IMR-90 (cell line): ENCODE data around the gene TSPAN19. TPM values are rescaled to one million over a fixed set of nuclear protein-coding genes. Genes with fewer than 3 reads are reported as not detected.

Experiments
- ATAC-seq: fragments of 200-7000 bp; cut with Tn5 transposase; 2 replicates; pipeline ENCODE4 v1.9.1; 2020; ENCODE audit warnings: low read depth, mild to moderate bottlenecking, moderate library complexity
- BruUV-seq: library from RNA; stranded (reverse); fragments of 400-500 nt; replicated peaks from 2 replicates; lab custom pipeline; 2021; lab: Mats Ljungman, UMichigan
- CTCF ChIA-PET: fragments of 300-600 bp; formaldehyde crosslinking; extraction: SDS; loops from one replicate; lab custom pipeline; 2021; ENCODE audit warnings: antibody characterized with exemption; lab: Yijun Ruan, JAX
- POLR2A ChIA-PET: fragments of 300-600 bp; sonication (Branson Sonifier 250); formaldehyde crosslinking; loops from one replicate; lab custom pipeline; 2022; ENCODE audit warnings: antibody characterized with exemption; ENCODE audit not compliant: unreplicated experiment; lab: Charles Lee
- DNase-seq: peaks from one replicate; pipeline ENCODE4 v3.0.0; 2013
- H2AFZ ChIP-seq: replicated peaks from 2 replicates; pipeline ENCODE3; 2013; ENCODE audit warnings: low read length, mild to moderate bottlenecking; ENCODE audit not compliant: poor library complexity
- H2AK5ac ChIP-seq: 2 replicates; pipeline ENCODE4 v1.6.1; 2013; ENCODE audit warnings: low read depth, low read length, inconsistent platforms
- H2AK9ac ChIP-seq: replicated peaks from 2 replicates; pipeline ENCODE3; 2013; ENCODE audit warnings: mild to moderate bottlenecking, low read depth, low read length, moderate library complexity; ENCODE audit not compliant: poor library complexity
- H2BK120ac ChIP-seq: 2 replicates; pipeline ENCODE4 v1.6.1; 2013; ENCODE audit warnings: low read depth, low read length, inconsistent platforms
- H2BK15ac ChIP-seq: 3 replicates; pipeline ENCODE4 v1.6.1; 2013; ENCODE audit warnings: low read depth, low read length, inconsistent platforms
- H2BK20ac ChIP-seq: 2 replicates; pipeline ENCODE4 v1.6.1; 2013; ENCODE audit warnings: low read depth, mild to moderate bottlenecking, inconsistent platforms, low read length, moderate library complexity
- H2BK5ac ChIP-seq: 2 replicates; pipeline ENCODE4 v1.6.1; 2013; ENCODE audit warnings: mild to moderate bottlenecking, low read depth, low read length, inconsistent platforms; ENCODE audit not compliant: poor library complexity, severe bottlenecking
- H3K14ac ChIP-seq: replicated peaks from 2 replicates; pipeline ENCODE4 v1.6.1; 2013; ENCODE audit warnings: low read depth, low read length, inconsistent platforms
- H3K18ac ChIP-seq: 2 replicates; pipeline ENCODE4 v1.6.1; 2013; ENCODE audit warnings: low read depth, low read length, control low read depth
- H3K23ac ChIP-seq: 2 replicates; pipeline ENCODE4 v1.6.1; 2013; ENCODE audit warnings: low read depth, low read length, inconsistent platforms
- H3K27ac ChIP-seq: 2 replicates; pipeline ENCODE4 v1.5.1; 2013; ENCODE audit warnings: mild to moderate bottlenecking, control low read depth, low read length; ENCODE audit not compliant: insufficient read depth
- H3K27me3 ChIP-seq: 2 replicates; pipeline ENCODE4 v1.6.1; 2013; ENCODE audit warnings: low read length; ENCODE audit not compliant: control insufficient read depth, insufficient read depth
- H3K36me3 ChIP-seq: 2 replicates; pipeline ENCODE4 v1.6.1; 2013; ENCODE audit warnings: low read length, mixed read lengths; ENCODE audit not compliant: control insufficient read depth, insufficient read depth
- H3K4ac ChIP-seq: 2 replicates; pipeline ENCODE4 v1.6.1; 2013; ENCODE audit warnings: low read depth, low read length, inconsistent platforms
- H3K4me1 ChIP-seq: 2 replicates; pipeline ENCODE4 v1.6.1; 2013; ENCODE audit warnings: low read length, mixed read lengths; ENCODE audit not compliant: control insufficient read depth, insufficient read depth
- H3K4me2 ChIP-seq: 2 replicates; pipeline ENCODE4 v1.6.1; 2013; ENCODE audit warnings: low read depth, mild to moderate bottlenecking, control low read depth, low read length, moderate library complexity
- H3K4me3 ChIP-seq: 2 replicates; pipeline ENCODE4 v1.5.1; 2013; ENCODE audit warnings: low read depth, mild to moderate bottlenecking, control low read depth, low read length, moderate library complexity; ENCODE audit not compliant: insufficient read depth
- H3K56ac ChIP-seq: 2 replicates; pipeline ENCODE4 v1.6.1; 2013; ENCODE audit warnings: low read length, inconsistent platforms; ENCODE audit not compliant: insufficient read depth; ENCODE audit errors: extremely low read depth
- H3K79me1 ChIP-seq, 2 experiments: 2 replicates each; pipeline ENCODE4 v1.6.1; 2013; ENCODE audit warnings: low read length in 2 of 2, inconsistent platforms in 1 of 2, low read depth in 1 of 2
- H3K9ac ChIP-seq: 2 replicates; pipeline ENCODE4 v1.6.1; 2013; ENCODE audit warnings: low read depth, low read length, control low read depth
- H3K9me1 ChIP-seq: 2 replicates; pipeline ENCODE4 v1.6.1; 2013; ENCODE audit warnings: low read length, inconsistent platforms; ENCODE audit not compliant: insufficient read depth
- H3K9me3 ChIP-seq: 2 replicates; pipeline ENCODE4 v1.6.1; 2013; ENCODE audit warnings: low read length; ENCODE audit not compliant: control insufficient read depth, insufficient read depth
- H4K20me1 ChIP-seq: 2 replicates; pipeline ENCODE4 v1.6.1; 2013; ENCODE audit warnings: low read length, inconsistent platforms; ENCODE audit not compliant: insufficient read depth
- H4K5ac ChIP-seq: 2 replicates; pipeline ENCODE4 v1.6.1; 2013; ENCODE audit warnings: mild to moderate bottlenecking, low read depth, low read length, control low read depth
- H4K8ac ChIP-seq, 2 experiments: 2 replicates each; pipeline ENCODE4 v1.6.1; 2013; ENCODE audit warnings: low read depth in 2 of 2, low read length in 2 of 2, control low read depth in 1 of 2, inconsistent platforms in 1 of 2
- H4K91ac ChIP-seq: 2 replicates; pipeline ENCODE4 v1.6.1; 2013; ENCODE audit warnings: low read depth, low read length, inconsistent platforms; ENCODE audit not compliant: insufficient read depth
- BHLHE40 ChIP-seq: fragments of 150-350 bp; IDR thresholded peaks from 2 replicates; pipeline ENCODE4 v1.6.1; 2016; ENCODE audit warnings: mild to moderate bottlenecking, low read depth, low read length
- CEBPB ChIP-seq: IDR thresholded peaks from 2 replicates; pipeline ENCODE4 v1.6.1; 2012; ENCODE audit warnings: low read depth, low read length, improper control_type of control experiment
- CHD1 ChIP-seq: IDR thresholded peaks from 2 replicates; pipeline ENCODE4 v1.6.1; 2012; ENCODE audit warnings: low read depth, low read length, improper control_type of control experiment
- FOS ChIP-seq: fragments of 150-350 bp; IDR thresholded peaks from 2 replicates; pipeline ENCODE4 v1.6.1; 2016; ENCODE audit warnings: low read depth, low read length
- MAZ ChIP-seq: IDR thresholded peaks from 2 replicates; pipeline ENCODE4 v1.6.1; 2012; ENCODE audit warnings: low read depth, mild to moderate bottlenecking, low read length, improper control_type of control experiment, moderate library complexity, borderline replicate concordance
- MXI1 ChIP-seq: IDR thresholded peaks from 2 replicates; pipeline ENCODE4 v1.6.1; 2012; ENCODE audit warnings: low read depth, mild to moderate bottlenecking, low read length, moderate library complexity, borderline replicate concordance
- NFE2L2 ChIP-seq: fragments of 150-350 bp; IDR thresholded peaks from 2 replicates; pipeline ENCODE4 v1.6.1; 2016; ENCODE audit warnings: low read depth, mild to moderate bottlenecking, low read length
- POLR2A ChIP-seq: IDR thresholded peaks from 2 replicates; pipeline ENCODE4 v1.6.1; 2012; ENCODE audit warnings: mild to moderate bottlenecking, low read depth, low read length
- RAD21 ChIP-seq: IDR thresholded peaks from 2 replicates; pipeline ENCODE4 v1.6.1; 2012; ENCODE audit warnings: low read length, improper control_type of control experiment
- RCOR1 ChIP-seq: IDR thresholded peaks from 2 replicates; pipeline ENCODE4 v1.6.1; 2012; ENCODE audit warnings: mild to moderate bottlenecking, low read length, improper control_type of control experiment; ENCODE audit not compliant: insufficient replicate concordance
- RFX5 ChIP-seq: IDR thresholded peaks from 2 replicates; pipeline ENCODE4 v1.8.0; 2012; ENCODE audit warnings: low read depth, mild to moderate bottlenecking, low read length, moderate library complexity
- SMC3 ChIP-seq: fragments of 150-350 bp; IDR thresholded peaks from 2 replicates; pipeline ENCODE4 v1.6.1; 2016; ENCODE audit warnings: low read depth, mild to moderate bottlenecking, antibody characterized with exemption, low read length, moderate library complexity
- WGBS, 2 experiments: methylation state at CpG; one replicate each; pipeline versions ENCODE4 v1.1.5 to v1.1.7; 2013; ENCODE audit warnings: missing lambda C conversion rate in 2 of 2; ENCODE audit not compliant: insufficient read length in 1 of 2; ENCODE audit errors: extremely low coverage in 2 of 2; 5-methylcytosine and 5-hydroxymethylcytosine counted together
- dilution Hi-C: fragments of 300-500 bp; cut with HindIII; formaldehyde crosslinking; loops from one replicate; pipeline ENCODE4 v1.14.3; 2018; ENCODE audit warnings: low sequenced_read_pairs; ENCODE audit not compliant: unreplicated experiment
- in situ Hi-C: fragments of 300-500 bp; cut with MboI; formaldehyde crosslinking; loops from 3 replicates; pipeline ENCODE4 v1.14.3; 2019; ENCODE audit warnings: low sequenced_read_pairs, inconsistent platforms, mixed read lengths
- intact Hi-C: fragments of 100-400 bp; cut with micrococcal nuclease; formaldehyde crosslinking; loops from 2 replicates; pipeline ENCODE4 v1.10.0; 2022
- polyA plus RNA-seq, 3 experiments: library from polyadenylated mRNA; depleted of rRNA; stranded (reverse); fragments of >200 nt; gene quantifications; 2 replicates each; pipeline ENCODE4 v1.2.3, GENCODE V29; 2012; ENCODE audit warnings: low replicate concordance in 1 of 3
- total RNA-seq: library from RNA; depleted of rRNA; stranded (reverse); fragments of >200 nt; gene quantifications from 2 replicates; pipeline ENCODE4 v1.2.3, GENCODE V29; 2012
- TF ChIP-seq, protein P1 (sequence below): fragments of 150-350 bp; IDR thresholded peaks from 2 replicates; pipeline ENCODE4 v1.6.1; 2017; ENCODE audit warnings: mild to moderate bottlenecking, antibody characterized with exemption, low read length, low read depth
- TF ChIP-seq, protein P2 (sequence below): conservative IDR thresholded peaks from 2 replicates; pipeline ENCODE4 v1.5.1; 2012; ENCODE audit warnings: mild to moderate bottlenecking, low read depth, low read length, improper control_type of control experiment
- TF ChIP-seq, protein P3 (sequence below): fragments of 150-350 bp; IDR thresholded peaks from 2 replicates; pipeline ENCODE4 v1.6.1; 2016; ENCODE audit warnings: low read depth, mild to moderate bottlenecking, low read length, moderate library complexity, borderline replicate concordance

Gene TSPAN19
- total and polyA plus RNA-seq, 2 of the 4 experiments (the other 2 are of a cell fraction): not detected

DNA sequence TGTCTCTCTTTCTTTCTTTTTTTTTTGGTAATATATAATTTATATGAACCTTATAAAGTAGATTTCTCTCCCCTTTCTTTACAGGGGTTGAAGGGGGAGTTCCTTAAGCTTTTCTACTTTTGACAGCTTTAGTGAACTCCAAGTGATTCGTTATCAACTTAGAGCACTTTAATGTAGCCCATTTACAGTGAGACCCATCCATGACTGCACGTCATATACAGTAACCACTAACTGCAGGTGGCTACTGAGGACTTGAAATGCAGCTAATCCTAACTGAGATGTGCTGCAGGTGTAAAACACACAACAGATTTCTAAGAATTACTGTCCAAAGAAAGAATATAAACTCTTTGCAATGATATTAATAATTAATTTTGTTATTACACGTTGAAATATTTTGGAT, 656 bp upstream of the TSPAN19 start:
- Histone ChIP-seq H3K23ac (no peak overlapping the region), H2BK5ac (no peak overlapping the region), H3K27ac (no peak overlapping the region), H4K91ac (no peak overlapping the region), H3K4ac (no peak overlapping the region), H3K56ac (no peak overlapping the region), H3K4me1 (no peaks in the 10 kb centered on the region), H3K9me1 (no peaks in the 10 kb centered on the region), H2AK9ac (no peak overlapping the region), H3K14ac (no peak overlapping the region), H2AK5ac (no peak overlapping the region), H3K79me1 (no peaks in the 10 kb centered on the region), H3K9ac (no peak overlapping the region; the same call in 1 of the 2 replicates), H2BK15ac (no peak overlapping the region), H4K20me1 (no peaks in the 10 kb centered on the region), H2BK120ac (no peak overlapping the region), H4K5ac (no peak overlapping the region), H3K18ac (no peak overlapping the region), H4K8ac (0 out of 4 replicates have a peak overlapping the region, but pooled peaks of 1 of the 2 experiments have one; percentile 68), H3K9me3 (no peaks in the 10 kb centered on the region), H3K36me3 (no peaks in the 10 kb centered on the region), H2BK20ac (no peak overlapping the region), H2AFZ (peak overlapping the region; percentile 99), H3K4me2 (peak overlapping the region; percentile 96; the same call in 1 of the 2 replicates), H3K27me3 (no peaks in the 10 kb centered on the region), H3K4me3 (peak overlapping the region; percentile 96)
- in situ Hi-C loops (no loop called here), dilution Hi-C loops (no loop called here), intact Hi-C loops (no loop called here)
- BruUV-seq: no TSS peak
- POLR2A ChIA-PET: no interaction called here
- no peak for DNase-seq
- TF ChIP-seq MAZ: no peak
- TF ChIP-seq RAD21: no peak
- TF ChIP-seq SMC3: no peak
- TF ChIP-seq NFE2L2: no peak
- TF ChIP-seq BHLHE40: no peak
- TF ChIP-seq, protein P1, sequence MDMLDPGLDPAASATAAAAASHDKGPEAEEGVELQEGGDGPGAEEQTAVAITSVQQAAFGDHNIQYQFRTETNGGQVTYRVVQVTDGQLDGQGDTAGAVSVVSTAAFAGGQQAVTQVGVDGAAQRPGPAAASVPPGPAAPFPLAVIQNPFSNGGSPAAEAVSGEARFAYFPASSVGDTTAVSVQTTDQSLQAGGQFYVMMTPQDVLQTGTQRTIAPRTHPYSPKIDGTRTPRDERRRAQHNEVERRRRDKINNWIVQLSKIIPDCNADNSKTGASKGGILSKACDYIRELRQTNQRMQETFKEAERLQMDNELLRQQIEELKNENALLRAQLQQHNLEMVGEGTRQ: no peak
- no peak for TF ChIP-seq RCOR1
- TF ChIP-seq CEBPB: no peak
- TF ChIP-seq, protein P2, sequence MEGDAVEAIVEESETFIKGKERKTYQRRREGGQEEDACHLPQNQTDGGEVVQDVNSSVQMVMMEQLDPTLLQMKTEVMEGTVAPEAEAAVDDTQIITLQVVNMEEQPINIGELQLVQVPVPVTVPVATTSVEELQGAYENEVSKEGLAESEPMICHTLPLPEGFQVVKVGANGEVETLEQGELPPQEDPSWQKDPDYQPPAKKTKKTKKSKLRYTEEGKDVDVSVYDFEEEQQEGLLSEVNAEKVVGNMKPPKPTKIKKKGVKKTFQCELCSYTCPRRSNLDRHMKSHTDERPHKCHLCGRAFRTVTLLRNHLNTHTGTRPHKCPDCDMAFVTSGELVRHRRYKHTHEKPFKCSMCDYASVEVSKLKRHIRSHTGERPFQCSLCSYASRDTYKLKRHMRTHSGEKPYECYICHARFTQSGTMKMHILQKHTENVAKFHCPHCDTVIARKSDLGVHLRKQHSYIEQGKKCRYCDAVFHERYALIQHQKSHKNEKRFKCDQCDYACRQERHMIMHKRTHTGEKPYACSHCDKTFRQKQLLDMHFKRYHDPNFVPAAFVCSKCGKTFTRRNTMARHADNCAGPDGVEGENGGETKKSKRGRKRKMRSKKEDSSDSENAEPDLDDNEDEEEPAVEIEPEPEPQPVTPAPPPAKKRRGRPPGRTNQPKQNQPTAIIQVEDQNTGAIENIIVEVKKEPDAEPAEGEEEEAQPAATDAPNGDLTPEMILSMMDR: no peak
- no peak for TF ChIP-seq FOS
- TF ChIP-seq POLR2A: no peak
- TF ChIP-seq CHD1: no peak
- TF ChIP-seq, protein P3, sequence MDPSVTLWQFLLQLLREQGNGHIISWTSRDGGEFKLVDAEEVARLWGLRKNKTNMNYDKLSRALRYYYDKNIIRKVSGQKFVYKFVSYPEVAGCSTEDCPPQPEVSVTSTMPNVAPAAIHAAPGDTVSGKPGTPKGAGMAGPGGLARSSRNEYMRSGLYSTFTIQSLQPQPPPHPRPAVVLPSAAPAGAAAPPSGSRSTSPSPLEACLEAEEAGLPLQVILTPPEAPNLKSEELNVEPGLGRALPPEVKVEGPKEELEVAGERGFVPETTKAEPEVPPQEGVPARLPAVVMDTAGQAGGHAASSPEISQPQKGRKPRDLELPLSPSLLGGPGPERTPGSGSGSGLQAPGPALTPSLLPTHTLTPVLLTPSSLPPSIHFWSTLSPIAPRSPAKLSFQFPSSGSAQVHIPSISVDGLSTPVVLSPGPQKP: no peak
- TF ChIP-seq RFX5: no peak
- TF ChIP-seq MXI1: no peak
- CTCF ChIA-PET: interaction anchor here (1.0 to 1.6 kb wide), 3 partner anchors 20 to 161 kb away, joined by 3 to 5 read pairs (median 4); no protein-coding TSS in a partner anchor
- no peak for ATAC-seq
- WGBS, 2 experiments: no CpG with 5 or more reads among the region's 3 CpGs
